HCT116 (cell line): Measurements from ENCODE around the gene TACC3. TPM values are rescaled to one million over a fixed set of nuclear protein-coding genes. Genes with fewer than 3 reads are reported as not detected.

Source experiments
- ATAC-seq: fragments of 200-7000 bp; cut with Tn5 transposase; 2 replicates; pipeline ENCODE4 v1.9.1; 2020; ENCODE audit warnings: mild to moderate bottlenecking, moderate library complexity
- BruUV-seq: library from RNA; stranded (reverse); fragments of 400-500 nt; replicated peaks from 2 replicates; lab custom pipeline; 2021; lab: Mats Ljungman, UMichigan
- CTCF ChIA-PET: fragments of 300-600 bp; sonication (Branson Sonifier 250); formaldehyde crosslinking; loops from one replicate; lab custom pipeline; 2021; ENCODE audit warnings: antibody characterized with exemption; lab: Charles Lee
- POLR2A ChIA-PET: fragments of 300-600, 350-600 bp; sonication (Branson Sonifier 250); formaldehyde crosslinking; loops from one replicate; lab custom pipeline; 2021; ENCODE audit warnings: antibody characterized with exemption; lab: Charles Lee
- RAD21 ChIA-PET, 2 experiments: fragments of 300-600 bp; sonication (Branson Sonifier 250); formaldehyde crosslinking; loops; one replicate each; lab custom pipeline; 2023; ENCODE audit warnings: low total read pairs in 2 of 2; ENCODE audit not compliant: uncharacterized antibody in 2 of 2, unreplicated experiment in 2 of 2, low non-redundant PET in 1 of 2; lab: Charles Lee
- DNase-seq: peaks from one replicate; pipeline ENCODE4 v3.0.0-alpha.2; 2010; ENCODE audit warnings: low read depth, low spot score
- H2AFZ ChIP-seq: fragments of 200-600 bp; shearing (Covaris generic), sonication (generic); 2 replicates; pipeline ENCODE4 v1.6.1; 2017; ENCODE audit warnings: low read depth, mixed run types, mixed read lengths, antibody characterized with exemption, low read length; ENCODE audit not compliant: poor library complexity, severe bottlenecking
- H3K27ac ChIP-seq: 2 replicates; pipeline ENCODE4 v1.5.1; 2012; ENCODE audit warnings: low read depth, low read length
- H3K27me3 ChIP-seq: fragments of 200-600 bp; sonication (generic); 2 replicates; pipeline ENCODE4 v1.6.1; 2016; ENCODE audit warnings: mixed run types, low read length, mixed read lengths; ENCODE audit not compliant: insufficient read depth
- H3K36me3 ChIP-seq, 2 experiments: fragments of 200-500 bp in 1 of 2; fragments of 200-600 bp in 1 of 2; sonication (Bioruptor generic) in 1 of 2; sonication (generic) in 1 of 2; 2 replicates each; pipeline versions ENCODE4 v1.5.1 to v1.6.1; 2014 to 2016; ENCODE audit warnings: low read length in 2 of 2, inconsistent platforms in 1 of 2, mixed read lengths in 1 of 2, mixed run types in 1 of 2; ENCODE audit not compliant: insufficient read depth in 2 of 2, control insufficient read depth in 1 of 2
- H3K4me1 ChIP-seq, 2 experiments: fragments of 200-600 bp in 1 of 2; sonication (generic) in 1 of 2; 2 replicates each; pipeline versions ENCODE4 v1.5.1 to v1.6.1; 2012 to 2017; ENCODE audit warnings: low read length in 2 of 2, inconsistent platforms in 1 of 2, mild to moderate bottlenecking in 1 of 2, mixed read lengths in 1 of 2, mixed run types in 1 of 2, moderate library complexity in 1 of 2; ENCODE audit not compliant: insufficient read depth in 2 of 2, control insufficient read depth in 1 of 2
- H3K4me2 ChIP-seq: fragments of 200-600 bp; sonication (generic); 2 replicates; pipeline ENCODE4 v1.6.1; 2017; ENCODE audit warnings: mixed run types, low read length, mixed read lengths
- H3K4me3 ChIP-seq, 2 experiments: fragments of 200-600 bp in 1 of 2; sonication (generic) in 1 of 2; replicated peaks in 1 of 2; 2 replicates each; pipeline ENCODE4 v1.5.1; 2011 to 2016; ENCODE audit warnings: low read length in 2 of 2, control low read depth in 1 of 2, low read depth in 1 of 2, mild to moderate bottlenecking in 1 of 2, mixed read lengths in 1 of 2, mixed run types in 1 of 2
- H3K79me2 ChIP-seq: fragments of 200-600 bp; sonication (generic); 2 replicates; pipeline ENCODE4 v1.6.1; 2017; ENCODE audit warnings: mild to moderate bottlenecking, mixed run types, low read length, moderate library complexity, mixed read lengths; ENCODE audit not compliant: insufficient read depth
- H3K9ac ChIP-seq: fragments of 200-600 bp; sonication (generic); 2 replicates; pipeline ENCODE4 v1.6.1; 2016; ENCODE audit warnings: low read length, mixed read lengths
- H3K9me2 ChIP-seq: fragments of 200-600 bp; sonication (generic), shearing (Covaris generic); 2 replicates; pipeline ENCODE4 v1.6.1; 2017; ENCODE audit warnings: mixed run types, mild to moderate bottlenecking, moderate library complexity; ENCODE audit not compliant: insufficient read depth
- H3K9me3 ChIP-seq, 2 experiments: fragments of 200-500 bp in 1 of 2; fragments of 200-600 bp in 1 of 2; sonication (Bioruptor generic) in 1 of 2; sonication (generic) in 1 of 2; 2 replicates each; pipeline ENCODE4 v1.6.1; 2014 to 2017; ENCODE audit warnings: low read length in 2 of 2, mixed read lengths in 2 of 2, inconsistent platforms in 1 of 2, low read depth in 1 of 2, mild to moderate bottlenecking in 1 of 2, mixed run types in 1 of 2, moderate library complexity in 1 of 2; ENCODE audit not compliant: control insufficient read depth in 1 of 2, insufficient read depth in 1 of 2
- H4K20me1 ChIP-seq: fragments of 200-600 bp; sonication (generic), shearing (Covaris generic); 2 replicates; pipeline ENCODE4 v1.6.1; 2017; ENCODE audit warnings: mixed run types, mild to moderate bottlenecking, moderate library complexity; ENCODE audit not compliant: insufficient read depth
- CBX3 ChIP-seq: IDR thresholded peaks from 2 replicates; pipeline ENCODE4 v1.6.1; 2012; ENCODE audit warnings: low read depth
- ELF1 ChIP-seq: IDR thresholded peaks from 2 replicates; pipeline ENCODE4 v1.6.1; 2012; ENCODE audit warnings: low read depth, borderline replicate concordance
- EZH2 ChIP-seq: fragments of 200-600 bp; sonication (generic); IDR thresholded peaks from 2 replicates; pipeline ENCODE4 v1.6.1; 2017; ENCODE audit warnings: antibody characterized with exemption, mixed run types
- JUND ChIP-seq: IDR thresholded peaks from 2 replicates; pipeline ENCODE4 v1.6.1; 2012
- POLR2A ChIP-seq: IDR thresholded peaks from 2 replicates; pipeline ENCODE4 v1.7.0; 2011; ENCODE audit warnings: borderline replicate concordance; ENCODE audit not compliant: insufficient read depth, insufficient read length; ENCODE audit errors: extremely low read depth
- POLR2AphosphoS5 ChIP-seq: IDR thresholded peaks from 2 replicates; pipeline ENCODE4 v1.6.1; 2011; ENCODE audit warnings: mild to moderate bottlenecking, low read depth, low read length, moderate library complexity
- RAD21 ChIP-seq: IDR thresholded peaks from 2 replicates; pipeline ENCODE4 v1.6.1; 2012; ENCODE audit warnings: low read depth, mild to moderate bottlenecking
- SIN3A ChIP-seq: IDR thresholded peaks from 2 replicates; pipeline ENCODE4 v1.6.1; 2012; ENCODE audit warnings: low read depth
- SRF ChIP-seq: IDR thresholded peaks from 2 replicates; pipeline ENCODE4 v1.6.1; 2012; ENCODE audit warnings: low read depth
- intact Hi-C: fragments of 100-400 bp; cut with micrococcal nuclease; formaldehyde crosslinking; loops from 2 replicates; pipeline ENCODE4 v1.10.0; 2022
- total RNA-seq: library from RNA; stranded (reverse); gene quantifications from one replicate; pipeline ENCODE4 v1.2.1, GENCODE V29; 2021; ENCODE audit not compliant: unreplicated experiment
- TF ChIP-seq, protein P1 (sequence below): IDR thresholded peaks from 2 replicates; pipeline ENCODE4 v1.6.1; 2011; ENCODE audit warnings: mild to moderate bottlenecking, low read length, moderate library complexity; ENCODE audit not compliant: insufficient replicate concordance; ENCODE audit errors: extremely low read depth
- TF ChIP-seq, protein P2 (sequence below), 3 experiments: fragments of 200-600 bp in 1 of 3; sonication (generic) in 1 of 3; IDR thresholded peaks in 2 of 3; conservative IDR thresholded peaks in 1 of 3; 2 replicates each; pipeline ENCODE4 v1.5.1; 2012 to 2017; ENCODE audit warnings: low read depth in 2 of 3, low read length in 2 of 3, antibody characterized with exemption in 1 of 3, borderline replicate concordance in 1 of 3, control low read depth in 1 of 3, mild to moderate bottlenecking in 1 of 3, mixed read lengths in 1 of 3, mixed run types in 1 of 3, moderate library complexity in 1 of 3; ENCODE audit not compliant: insufficient read depth in 1 of 3
- TF ChIP-seq, protein P3 (sequence below): IDR thresholded peaks from 2 replicates; pipeline ENCODE4 v1.6.1; 2012; ENCODE audit warnings: low read depth
- TF ChIP-seq, protein P4 (sequence below): IDR thresholded peaks from 2 replicates; pipeline ENCODE4 v1.6.1; 2012
- TF ChIP-seq, protein P5 (sequence below): IDR thresholded peaks from 2 replicates; pipeline ENCODE4 v1.6.1; 2012

The TACC3 gene
- total RNA-seq, 1 experiment from 2014 or later = 106 TPM

DNA sequence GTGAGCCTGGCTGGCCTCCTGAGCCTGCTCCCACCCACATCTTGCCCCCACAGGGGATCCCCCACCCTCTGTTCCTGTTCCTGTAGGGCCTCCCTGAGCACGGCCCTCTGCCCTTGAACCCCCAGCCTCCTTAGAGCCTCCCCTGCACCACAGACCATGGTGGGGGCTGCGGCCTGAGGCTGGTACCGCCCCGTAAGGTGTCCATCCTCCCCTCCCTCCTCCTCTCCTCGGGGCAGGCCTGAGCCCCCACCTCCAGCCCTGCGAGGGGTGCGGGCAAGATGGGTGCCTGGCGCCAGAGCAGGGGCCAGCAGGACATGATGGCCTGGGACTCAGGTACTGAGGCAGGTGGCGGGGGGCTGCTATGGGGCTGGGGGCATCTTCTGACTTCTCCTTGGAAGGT is 43.3 kb downstream of the TACC3 start (continued):
- TF ChIP-seq, protein P1, sequence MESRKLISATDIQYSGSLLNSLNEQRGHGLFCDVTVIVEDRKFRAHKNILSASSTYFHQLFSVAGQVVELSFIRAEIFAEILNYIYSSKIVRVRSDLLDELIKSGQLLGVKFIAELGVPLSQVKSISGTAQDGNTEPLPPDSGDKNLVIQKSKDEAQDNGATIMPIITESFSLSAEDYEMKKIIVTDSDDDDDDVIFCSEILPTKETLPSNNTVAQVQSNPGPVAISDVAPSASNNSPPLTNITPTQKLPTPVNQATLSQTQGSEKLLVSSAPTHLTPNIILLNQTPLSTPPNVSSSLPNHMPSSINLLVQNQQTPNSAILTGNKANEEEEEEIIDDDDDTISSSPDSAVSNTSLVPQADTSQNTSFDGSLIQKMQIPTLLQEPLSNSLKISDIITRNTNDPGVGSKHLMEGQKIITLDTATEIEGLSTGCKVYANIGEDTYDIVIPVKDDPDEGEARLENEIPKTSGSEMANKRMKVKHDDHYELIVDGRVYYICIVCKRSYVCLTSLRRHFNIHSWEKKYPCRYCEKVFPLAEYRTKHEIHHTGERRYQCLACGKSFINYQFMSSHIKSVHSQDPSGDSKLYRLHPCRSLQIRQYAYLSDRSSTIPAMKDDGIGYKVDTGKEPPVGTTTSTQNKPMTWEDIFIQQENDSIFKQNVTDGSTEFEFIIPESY = no peak
- TF ChIP-seq JUND = no peak

DNA sequence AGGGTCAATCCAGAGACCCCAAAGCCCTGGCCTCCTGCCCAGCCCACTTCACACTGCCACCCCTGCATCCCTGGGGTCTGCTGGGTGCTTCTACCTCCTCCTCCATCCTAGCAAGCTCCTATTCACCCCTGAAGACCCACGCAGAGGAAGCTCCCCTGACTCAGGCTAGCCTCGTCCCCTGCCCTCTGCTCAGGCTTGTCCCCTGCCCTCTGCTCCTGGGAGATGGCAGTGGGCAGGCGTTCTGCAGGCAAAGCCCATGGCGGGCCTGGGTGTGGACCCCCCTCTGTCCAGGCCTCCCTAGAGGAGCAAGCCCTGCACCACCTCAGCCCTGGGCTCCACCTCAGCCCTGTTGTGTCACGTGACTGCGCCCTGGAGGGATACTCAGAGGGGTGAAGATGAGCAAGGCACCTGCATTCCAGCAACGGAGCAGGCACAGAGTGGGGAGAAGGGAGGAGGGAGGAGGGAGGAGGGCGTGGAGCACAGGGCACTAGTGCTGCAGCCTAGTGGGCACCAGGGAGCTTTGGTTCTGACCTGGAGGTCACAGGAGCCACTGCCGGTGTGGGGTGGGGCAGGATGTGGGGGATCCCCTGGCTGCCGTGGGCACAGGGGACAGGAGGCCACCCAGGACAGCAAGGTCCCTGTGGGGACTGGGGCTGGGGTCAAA is 44.2 kb downstream of the TACC3 start:
- H3K4me1 ChIP-seq = peaks cover 43 to 44% of the 10 kb centered on the region in 2 experiments
- peak overlapping the region; percentile 75 for H3K4me2 ChIP-seq
- peak overlapping the region; percentile 43; the same call in 1 of the 2 replicates for H3K9ac ChIP-seq
- TF ChIP-seq, protein P2, sequence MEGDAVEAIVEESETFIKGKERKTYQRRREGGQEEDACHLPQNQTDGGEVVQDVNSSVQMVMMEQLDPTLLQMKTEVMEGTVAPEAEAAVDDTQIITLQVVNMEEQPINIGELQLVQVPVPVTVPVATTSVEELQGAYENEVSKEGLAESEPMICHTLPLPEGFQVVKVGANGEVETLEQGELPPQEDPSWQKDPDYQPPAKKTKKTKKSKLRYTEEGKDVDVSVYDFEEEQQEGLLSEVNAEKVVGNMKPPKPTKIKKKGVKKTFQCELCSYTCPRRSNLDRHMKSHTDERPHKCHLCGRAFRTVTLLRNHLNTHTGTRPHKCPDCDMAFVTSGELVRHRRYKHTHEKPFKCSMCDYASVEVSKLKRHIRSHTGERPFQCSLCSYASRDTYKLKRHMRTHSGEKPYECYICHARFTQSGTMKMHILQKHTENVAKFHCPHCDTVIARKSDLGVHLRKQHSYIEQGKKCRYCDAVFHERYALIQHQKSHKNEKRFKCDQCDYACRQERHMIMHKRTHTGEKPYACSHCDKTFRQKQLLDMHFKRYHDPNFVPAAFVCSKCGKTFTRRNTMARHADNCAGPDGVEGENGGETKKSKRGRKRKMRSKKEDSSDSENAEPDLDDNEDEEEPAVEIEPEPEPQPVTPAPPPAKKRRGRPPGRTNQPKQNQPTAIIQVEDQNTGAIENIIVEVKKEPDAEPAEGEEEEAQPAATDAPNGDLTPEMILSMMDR (IDR thresholded peaks at IDR 0.05 in 2 of 3, conservative IDR thresholded peaks at IDR 0.05 in 1 of 3; ENCODE audit: borderline replicate concordance in 1 of 3, insufficient read depth in 1 of 3, low read depth in 2 of 3, low read length in 2 of 3) = no peak
- no peak for TF ChIP-seq EZH2
- no peak for TF ChIP-seq POLR2A
- no peak for TF ChIP-seq ELF1
- no peak for TF ChIP-seq JUND
- TF ChIP-seq, protein P3, sequence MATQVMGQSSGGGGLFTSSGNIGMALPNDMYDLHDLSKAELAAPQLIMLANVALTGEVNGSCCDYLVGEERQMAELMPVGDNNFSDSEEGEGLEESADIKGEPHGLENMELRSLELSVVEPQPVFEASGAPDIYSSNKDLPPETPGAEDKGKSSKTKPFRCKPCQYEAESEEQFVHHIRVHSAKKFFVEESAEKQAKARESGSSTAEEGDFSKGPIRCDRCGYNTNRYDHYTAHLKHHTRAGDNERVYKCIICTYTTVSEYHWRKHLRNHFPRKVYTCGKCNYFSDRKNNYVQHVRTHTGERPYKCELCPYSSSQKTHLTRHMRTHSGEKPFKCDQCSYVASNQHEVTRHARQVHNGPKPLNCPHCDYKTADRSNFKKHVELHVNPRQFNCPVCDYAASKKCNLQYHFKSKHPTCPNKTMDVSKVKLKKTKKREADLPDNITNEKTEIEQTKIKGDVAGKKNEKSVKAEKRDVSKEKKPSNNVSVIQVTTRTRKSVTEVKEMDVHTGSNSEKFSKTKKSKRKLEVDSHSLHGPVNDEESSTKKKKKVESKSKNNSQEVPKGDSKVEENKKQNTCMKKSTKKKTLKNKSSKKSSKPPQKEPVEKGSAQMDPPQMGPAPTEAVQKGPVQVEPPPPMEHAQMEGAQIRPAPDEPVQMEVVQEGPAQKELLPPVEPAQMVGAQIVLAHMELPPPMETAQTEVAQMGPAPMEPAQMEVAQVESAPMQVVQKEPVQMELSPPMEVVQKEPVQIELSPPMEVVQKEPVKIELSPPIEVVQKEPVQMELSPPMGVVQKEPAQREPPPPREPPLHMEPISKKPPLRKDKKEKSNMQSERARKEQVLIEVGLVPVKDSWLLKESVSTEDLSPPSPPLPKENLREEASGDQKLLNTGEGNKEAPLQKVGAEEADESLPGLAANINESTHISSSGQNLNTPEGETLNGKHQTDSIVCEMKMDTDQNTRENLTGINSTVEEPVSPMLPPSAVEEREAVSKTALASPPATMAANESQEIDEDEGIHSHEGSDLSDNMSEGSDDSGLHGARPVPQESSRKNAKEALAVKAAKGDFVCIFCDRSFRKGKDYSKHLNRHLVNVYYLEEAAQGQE = no peak
- TF ChIP-seq, protein P1 = no peak
- TF ChIP-seq SRF = no peak
- no peak for TF ChIP-seq RAD21
- TF ChIP-seq, protein P4, sequence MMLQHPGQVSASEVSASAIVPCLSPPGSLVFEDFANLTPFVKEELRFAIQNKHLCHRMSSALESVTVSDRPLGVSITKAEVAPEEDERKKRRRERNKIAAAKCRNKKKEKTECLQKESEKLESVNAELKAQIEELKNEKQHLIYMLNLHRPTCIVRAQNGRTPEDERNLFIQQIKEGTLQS = no peak
- TF ChIP-seq, protein P5, sequence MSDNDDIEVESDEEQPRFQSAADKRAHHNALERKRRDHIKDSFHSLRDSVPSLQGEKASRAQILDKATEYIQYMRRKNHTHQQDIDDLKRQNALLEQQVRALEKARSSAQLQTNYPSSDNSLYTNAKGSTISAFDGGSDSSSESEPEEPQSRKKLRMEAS = no peak
- no peak for TF ChIP-seq SIN3A
- TF ChIP-seq CBX3 = no peak
- no peak for TF ChIP-seq POLR2AphosphoS5

More for the DNA sequence above, 44.2 kb downstream of the TACC3 start:
- DNase-seq (no peak), ATAC-seq (peak; percentile 20)
- Histone ChIP-seq H3K79me2 (no peaks in the 10 kb centered on the region), H3K36me3 (no peaks in the 10 kb centered on the region), H3K27me3 (no peaks in the 10 kb centered on the region), H4K20me1 (no peaks in the 10 kb centered on the region), H3K9me2 (no peaks in the 10 kb centered on the region), H2AFZ (no peak overlapping the region), H3K27ac (peak overlapping the region; percentile 63; the same call in 1 of the 2 replicates), H3K4me3 (no peak overlapping the region), H3K9me3 (no peaks in the 10 kb centered on the region)
- intact Hi-C loops = no loop called here
- BruUV-seq = no TSS peak
- CTCF ChIA-PET = no interaction called here
- RAD21 ChIA-PET = no interaction called here
- POLR2A ChIA-PET = no interaction called here
